ENCODE data around the gene RAB11FIP3. TPM values are rescaled to one million over a fixed set of nuclear protein-coding genes. Genes with fewer than 3 reads are reported as not detected.

Gene RAB11FIP3
- total RNA-seq, 1 experiment from 2014 or later: 37.1 TPM

DNA sequence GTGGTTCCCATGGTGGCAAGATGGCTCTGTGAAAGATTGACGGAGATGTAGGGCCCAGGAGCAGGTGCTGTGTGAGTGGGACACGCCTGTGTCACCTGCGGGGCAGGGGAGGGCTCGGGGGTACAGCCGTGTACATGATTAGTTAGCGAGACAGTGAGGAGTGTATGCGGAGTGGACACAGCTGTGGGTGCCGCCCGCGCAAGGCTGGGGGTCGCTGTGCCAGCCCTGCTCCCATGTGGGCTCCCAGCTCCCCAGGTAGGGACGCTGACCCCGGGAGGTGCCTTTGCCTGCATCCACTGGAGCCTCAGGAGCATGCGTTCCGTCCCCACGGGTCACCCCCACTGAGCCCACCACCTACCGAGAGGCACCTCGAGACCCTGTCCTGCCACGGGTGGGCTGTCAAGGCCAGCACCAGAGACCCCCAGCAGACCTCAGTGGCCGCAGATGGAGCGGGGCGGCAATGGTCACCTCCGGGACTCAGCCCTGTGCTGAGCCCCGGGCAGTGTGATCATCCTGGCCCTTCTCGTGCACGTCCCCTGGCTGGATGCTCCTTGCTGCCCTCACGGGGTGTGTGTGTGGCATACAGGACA is 109.5 kb downstream of the RAB11FIP3 start:
- no peak overlapping the region for H2BK120ac ChIP-seq (ENCODE audit: low read depth, low read length, poor library complexity, severe bottlenecking)
- Mint-ChIP-seq H3K27me3 (ENCODE audit: low read depth) (no peaks in the 10 kb centered on the region), H3K4me1 (peaks cover under 1 to 1% of the 10 kb centered on the region in 2 experiments), H3K36me3 (ENCODE audit: insufficient read depth in 1 of 3, low read depth in 3 of 3) (peaks cover 3 to 13% (median 8%) of the 10 kb centered on the region in 3 experiments; a peak in 6 of 7 replicates), H3K27ac (no peak overlapping the region), H3K9me3 (no peaks in the 10 kb centered on the region), H3K4me3 (no peak overlapping the region)
- H4K5ac ChIP-seq (ENCODE audit: insufficient read length, low read depth, low read length): no peak overlapping the region
- TF ChIP-seq, protein P1, sequence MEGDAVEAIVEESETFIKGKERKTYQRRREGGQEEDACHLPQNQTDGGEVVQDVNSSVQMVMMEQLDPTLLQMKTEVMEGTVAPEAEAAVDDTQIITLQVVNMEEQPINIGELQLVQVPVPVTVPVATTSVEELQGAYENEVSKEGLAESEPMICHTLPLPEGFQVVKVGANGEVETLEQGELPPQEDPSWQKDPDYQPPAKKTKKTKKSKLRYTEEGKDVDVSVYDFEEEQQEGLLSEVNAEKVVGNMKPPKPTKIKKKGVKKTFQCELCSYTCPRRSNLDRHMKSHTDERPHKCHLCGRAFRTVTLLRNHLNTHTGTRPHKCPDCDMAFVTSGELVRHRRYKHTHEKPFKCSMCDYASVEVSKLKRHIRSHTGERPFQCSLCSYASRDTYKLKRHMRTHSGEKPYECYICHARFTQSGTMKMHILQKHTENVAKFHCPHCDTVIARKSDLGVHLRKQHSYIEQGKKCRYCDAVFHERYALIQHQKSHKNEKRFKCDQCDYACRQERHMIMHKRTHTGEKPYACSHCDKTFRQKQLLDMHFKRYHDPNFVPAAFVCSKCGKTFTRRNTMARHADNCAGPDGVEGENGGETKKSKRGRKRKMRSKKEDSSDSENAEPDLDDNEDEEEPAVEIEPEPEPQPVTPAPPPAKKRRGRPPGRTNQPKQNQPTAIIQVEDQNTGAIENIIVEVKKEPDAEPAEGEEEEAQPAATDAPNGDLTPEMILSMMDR (conservative IDR thresholded peaks at IDR 0.05): no peak
- peaks cover 2% of the 10 kb centered on the region for H4K20me1 ChIP-seq (ENCODE audit: control insufficient read depth, insufficient read depth, insufficient read length)
- H4K91ac ChIP-seq (ENCODE audit: insufficient read length, low read depth, low read length): no peak overlapping the region
- no peak overlapping the region for H3T11ph ChIP-seq (ENCODE audit: low read length)
- H3K27me3 ChIP-seq (ENCODE audit: insufficient read depth, low read length): no peaks in the 10 kb centered on the region
- H2BK12ac ChIP-seq (ENCODE audit: insufficient read length, low read depth, low read length): no peak overlapping the region
- H3K79me2 ChIP-seq (ENCODE audit: insufficient read depth, low read length): peaks cover 9% of the 10 kb centered on the region; the same call in 1 of the 2 replicates
- no peaks in the 10 kb centered on the region for H3K79me1 ChIP-seq (ENCODE audit: insufficient read depth, low read depth, low read length, poor library complexity, severe bottlenecking)
- H3K14ac ChIP-seq (ENCODE audit: insufficient read depth, low read length): no peak overlapping the region
- H3K23me2 ChIP-seq (ENCODE audit: insufficient read length, low read depth, low read length, poor library complexity, severe bottlenecking): no peaks in the 10 kb centered on the region
- H3K9me3 ChIP-seq (ENCODE audit: control insufficient read depth, low read depth, low read length): no peaks in the 10 kb centered on the region
- DNase-seq: no peak
- H2AK5ac ChIP-seq (ENCODE audit: insufficient read length, low read length): no peak overlapping the region
- no peak overlapping the region for H2AFZ ChIP-seq (ENCODE audit: low read length)
- no peak overlapping the region for H3K4me2 ChIP-seq (ENCODE audit: insufficient read depth, insufficient read length, low read length)
- H3K23ac ChIP-seq (ENCODE audit: insufficient read length, low read depth, low read length): no peak overlapping the region
- no peak overlapping the region for H2BK15ac ChIP-seq (ENCODE audit: low read depth, low read length)
- H3K4ac ChIP-seq (ENCODE audit: low read depth, low read length): no peak overlapping the region
- no peaks in the 10 kb centered on the region for H3K4me1 ChIP-seq (ENCODE audit: insufficient read depth, low read length)
- no peak overlapping the region for H3K56ac ChIP-seq (ENCODE audit: insufficient read length, low read depth, low read length)
- no peak overlapping the region for H4K8ac ChIP-seq (replicated peaks; ENCODE audit: insufficient read length, low read depth, low read length)
- H3K9ac ChIP-seq (ENCODE audit: extremely low read depth, insufficient read length, low read length): no peak overlapping the region
- no CpG with 5 or more reads among the region's 27 CpGs for WGBS (ENCODE audit: extremely low coverage, insufficient read length, low lambda C conversion rate)
- no peak overlapping the region for H2BK20ac ChIP-seq (ENCODE audit: low read depth, low read length, poor library complexity, severe bottlenecking)
- H3K27ac ChIP-seq (ENCODE audit: insufficient read length, low read depth, low read length): no peak overlapping the region
- no peak overlapping the region for H3K18ac ChIP-seq (ENCODE audit: insufficient read length, low read depth, low read length)
- no peak overlapping the region for H2BK5ac ChIP-seq (ENCODE audit: insufficient read length, low read length)
